Effector memory CD4-positive, alpha-beta T cell (primary cell): Measurements from ENCODE around the gene DPYSL4.

Source experiments
- DNase-seq, 3 donors: peaks; one replicate each; pipeline ENCODE4 v3.0.0-alpha.2; 2020
- H3K27ac ChIP-seq: 2 replicates; pipeline ENCODE4 v1.7.0; 2013; ENCODE audit warnings: mild to moderate bottlenecking, low read length, moderate library complexity; ENCODE audit not compliant: insufficient read depth, poor library complexity, severe bottlenecking
- H3K27me3 ChIP-seq: replicated peaks from 2 replicates; pipeline ENCODE4 v1.7.0; 2013; ENCODE audit warnings: mild to moderate bottlenecking, low read length; ENCODE audit not compliant: insufficient read depth, control insufficient read depth, poor library complexity, severe bottlenecking
- H3K36me3 ChIP-seq: 2 replicates; pipeline ENCODE4 v1.7.0; 2013; ENCODE audit warnings: mild to moderate bottlenecking, low read length, moderate library complexity; ENCODE audit not compliant: control insufficient read depth, insufficient read depth
- H3K4me1 ChIP-seq: 2 replicates; pipeline ENCODE4 v1.7.0; 2013; ENCODE audit warnings: low read length, mild to moderate bottlenecking; ENCODE audit not compliant: control insufficient read depth, insufficient read depth, poor library complexity, severe bottlenecking
- H3K4me3 ChIP-seq: 2 replicates; pipeline ENCODE4 v1.7.0; 2013; ENCODE audit warnings: low read length, low read depth, mild to moderate bottlenecking; ENCODE audit not compliant: insufficient read depth, poor library complexity, severe bottlenecking
- H3K9me3 ChIP-seq: 2 replicates; pipeline ENCODE4 v1.7.0; 2013; ENCODE audit warnings: mild to moderate bottlenecking, low read length, moderate library complexity; ENCODE audit not compliant: control insufficient read depth

DPYSL4 gene

GRCh38 chr10:132170561-132171361, 16.0 kb upstream of the DPYSL4 start:
- Histone ChIP-seq H3K36me3 (no peaks in the 10 kb centered on the region), H3K27ac (no peak overlapping the region), H3K9me3 (no peaks in the 10 kb centered on the region), H3K27me3 (no peaks in the 10 kb centered on the region), H3K4me3 (no peak overlapping the region), H3K4me1 (no peaks in the 10 kb centered on the region)
- no peak for DNase-seq

GRCh38 chr10:132172091-132173066, 14.4 kb upstream of the DPYSL4 start:
- no peaks in the 10 kb centered on the region for H3K36me3 ChIP-seq
- DNase-seq, result no peak
- no peak overlapping the region for H3K4me3 ChIP-seq
- H3K27ac ChIP-seq, result no peak overlapping the region
- H3K27me3 ChIP-seq, result peaks cover 5% of the 10 kb centered on the region
- H3K9me3 ChIP-seq, result no peaks in the 10 kb centered on the region
- no peaks in the 10 kb centered on the region for H3K4me1 ChIP-seq

GRCh38 chr10:132173185-132173584, 13.6 kb upstream of the DPYSL4 start:
- no peaks in the 10 kb centered on the region for H3K9me3 ChIP-seq
- no peaks in the 10 kb centered on the region for H3K4me1 ChIP-seq
- H3K36me3 ChIP-seq, result no peaks in the 10 kb centered on the region
- H3K4me3 ChIP-seq, result no peak overlapping the region
- peaks cover 9% of the 10 kb centered on the region for H3K27me3 ChIP-seq
- no peak for DNase-seq
- no peak overlapping the region for H3K27ac ChIP-seq

- Histone ChIP-seq H3K4me1 (no peaks in the 10 kb centered on the region), H3K27ac (no peak overlapping the region), H3K9me3 (no peaks in the 10 kb centered on the region), H3K36me3 (no peaks in the 10 kb centered on the region), H3K27me3 (peaks cover 10% of the 10 kb centered on the region), H3K4me3 (no peak overlapping the region)
- DNase-seq, result no peak
Observed at GRCh38 chr10:132174237-132174636, 12.5 kb upstream of the DPYSL4 start.

GRCh38 chr10:132175408-132175807, 11.3 kb upstream of the DPYSL4 start:
- no peak overlapping the region for H3K4me3 ChIP-seq
- H3K27me3 ChIP-seq, result peaks cover 10% of the 10 kb centered on the region
- H3K9me3 ChIP-seq, result no peaks in the 10 kb centered on the region
- no peaks in the 10 kb centered on the region for H3K36me3 ChIP-seq
- no peak overlapping the region for H3K27ac ChIP-seq
- DNase-seq, result no peak
- no peaks in the 10 kb centered on the region for H3K4me1 ChIP-seq

GRCh38 chr10:132175907-132176581, 10.7 kb upstream of the DPYSL4 start:
- DNase-seq, result no peak
- H3K36me3 ChIP-seq, result no peaks in the 10 kb centered on the region
- no peaks in the 10 kb centered on the region for H3K9me3 ChIP-seq
- H3K4me1 ChIP-seq, result no peaks in the 10 kb centered on the region
- no peak overlapping the region for H3K27ac ChIP-seq
- H3K27me3 ChIP-seq, result peaks cover 10% of the 10 kb centered on the region
- no peak overlapping the region for H3K4me3 ChIP-seq

- Histone ChIP-seq H3K4me1 (no peaks in the 10 kb centered on the region), H3K27me3 (peaks cover 10% of the 10 kb centered on the region), H3K27ac (no peak overlapping the region), H3K4me3 (no peak overlapping the region), H3K36me3 (no peaks in the 10 kb centered on the region), H3K9me3 (no peaks in the 10 kb centered on the region)
- DNase-seq, result no peak
Observed at GRCh38 chr10:132176623-132177500, 9.9 kb upstream of the DPYSL4 start.

GRCh38 chr10:132178046-132178445, 8.7 kb upstream of the DPYSL4 start:
- H3K4me3 ChIP-seq, result no peak overlapping the region
- H3K9me3 ChIP-seq, result no peaks in the 10 kb centered on the region
- no peak overlapping the region for H3K27ac ChIP-seq
- H3K27me3 ChIP-seq, result peaks cover 10% of the 10 kb centered on the region
- H3K36me3 ChIP-seq, result no peaks in the 10 kb centered on the region
- DNase-seq, result no peak
- H3K4me1 ChIP-seq, result no peaks in the 10 kb centered on the region
